ENCODE results near the gene RAP1A.
A peak's percentile ranks its signal among the peaks of the same experiment; 100 is the strongest.
"Not testable (repeated sequence)": the region's sequence is repeated elsewhere in the genome, so short reads cannot be mapped to it uniquely, and the experiment has no call there.

The RAP1A gene

GRCh38 chr1:111605576-111605975 lies 14.0 kb upstream of the RAP1A start:
- no peak overlapping the region for H3K4me2 ChIP-seq (ENCODE audit: low read length)
- H3K4me1 ChIP-seq (ENCODE audit: control insufficient read depth, low read length) = peaks cover 61% of the 10 kb centered on the region
- H3F3A ChIP-seq (ENCODE audit: control insufficient read depth, insufficient read depth) = no peaks in the 10 kb centered on the region; the same call in 1 of the 2 replicates
- H3K9me3 ChIP-seq (ENCODE audit: control insufficient read depth, insufficient read depth, low read length) = no peaks in the 10 kb centered on the region
- H3K79me2 ChIP-seq (ENCODE audit: control insufficient read depth, low read length) = no peaks in the 10 kb centered on the region
- TF ChIP-seq CTCF (IDR thresholded peaks at IDR 0.05; ENCODE audit: low read depth, low read length, poor library complexity, severe bottlenecking) = no peak
- TF ChIP-seq EZH2phosphoT487 (IDR thresholded peaks at IDR 0.05; ENCODE audit: borderline replicate concordance, low read length) = no peak
- no peak overlapping the region for H3K4me3 ChIP-seq (ENCODE audit: low read length)
- no peaks in the 10 kb centered on the region for H4K20me1 ChIP-seq (ENCODE audit: control insufficient read depth, insufficient read depth, low read depth, low read length)
- H3K27me3 ChIP-seq (ENCODE audit: control insufficient read depth, low read length) = no peaks in the 10 kb centered on the region
- H3K27ac ChIP-seq (ENCODE audit: low read depth, low read length) = no peak overlapping the region
- H3K36me3 ChIP-seq (ENCODE audit: control insufficient read depth, low read length) = no peaks in the 10 kb centered on the region
- H3K9me2 ChIP-seq (replicated peaks; ENCODE audit: control insufficient read depth, low read length) = no peaks in the 10 kb centered on the region

GRCh38 chr1:111606457-111607215 lies 13.0 kb upstream of the RAP1A start:
- not testable (repeated sequence) for H4K20me1 ChIP-seq (ENCODE audit: control insufficient read depth, insufficient read depth, low read depth, low read length); H3F3A ChIP-seq (ENCODE audit: control insufficient read depth, insufficient read depth); H3K4me3 ChIP-seq (ENCODE audit: low read length); H3K9me3 ChIP-seq (ENCODE audit: control insufficient read depth, insufficient read depth, low read length); H3K27me3 ChIP-seq (ENCODE audit: control insufficient read depth, low read length); H3K27ac ChIP-seq (ENCODE audit: low read depth, low read length); H3K79me2 ChIP-seq (ENCODE audit: control insufficient read depth, low read length); H3K36me3 ChIP-seq (ENCODE audit: control insufficient read depth, low read length); H3K9me2 ChIP-seq (replicated peaks; ENCODE audit: control insufficient read depth, low read length)
- peaks cover 50% of the 10 kb centered on the region for H3K4me1 ChIP-seq (ENCODE audit: control insufficient read depth, low read length)
- peak overlapping the region; percentile 9; the same call in 1 of the 2 replicates for H3K4me2 ChIP-seq (ENCODE audit: low read length)

- H3K4me3 ChIP-seq (ENCODE audit: low read length); H3K9me3 ChIP-seq (ENCODE audit: control insufficient read depth, insufficient read depth, low read length); H3F3A ChIP-seq (ENCODE audit: control insufficient read depth, insufficient read depth); H3K27me3 ChIP-seq (ENCODE audit: control insufficient read depth, low read length); H3K36me3 ChIP-seq (ENCODE audit: control insufficient read depth, low read length); H3K27ac ChIP-seq (ENCODE audit: low read depth, low read length); H3K79me2 ChIP-seq (ENCODE audit: control insufficient read depth, low read length); H3K4me2 ChIP-seq (ENCODE audit: low read length); H3K9me2 ChIP-seq (replicated peaks; ENCODE audit: control insufficient read depth, low read length); H4K20me1 ChIP-seq (ENCODE audit: control insufficient read depth, insufficient read depth, low read depth, low read length): not testable (repeated sequence)
- peaks cover 32% of the 10 kb centered on the region for H3K4me1 ChIP-seq (ENCODE audit: control insufficient read depth, low read length)
Observed at GRCh38 chr1:111608528-111608927, 11.1 kb upstream of the RAP1A start.

GRCh38 chr1:111611986-111612385 lies 7.6 kb upstream of the RAP1A start:
- H3K4me1 ChIP-seq (ENCODE audit: control insufficient read depth, low read length) = peaks cover 23% of the 10 kb centered on the region
- no peak overlapping the region for H3K4me2 ChIP-seq (ENCODE audit: low read length)
- H3K27ac ChIP-seq (ENCODE audit: low read depth, low read length) = no peak overlapping the region
- no peaks in the 10 kb centered on the region for H3K9me3 ChIP-seq (ENCODE audit: control insufficient read depth, insufficient read depth, low read length)
- H3F3A ChIP-seq (ENCODE audit: control insufficient read depth, insufficient read depth) = 0 out of 2 replicates have a peak, but pooled peaks cover 3% of the 10 kb centered on the region
- no peaks in the 10 kb centered on the region for H3K79me2 ChIP-seq (ENCODE audit: control insufficient read depth, low read length)
- no peak overlapping the region for H3K4me3 ChIP-seq (ENCODE audit: low read length)
- H3K9me2 ChIP-seq (replicated peaks; ENCODE audit: control insufficient read depth, low read length) = no peaks in the 10 kb centered on the region
- H3K36me3 ChIP-seq (ENCODE audit: control insufficient read depth, low read length) = no peaks in the 10 kb centered on the region
- TF ChIP-seq CTCF (IDR thresholded peaks at IDR 0.05; ENCODE audit: low read depth, low read length, poor library complexity, severe bottlenecking) = no peak
- TF ChIP-seq EZH2phosphoT487 (IDR thresholded peaks at IDR 0.05; ENCODE audit: borderline replicate concordance, low read length) = no peak
- no peaks in the 10 kb centered on the region for H3K27me3 ChIP-seq (ENCODE audit: control insufficient read depth, low read length)
- no peaks in the 10 kb centered on the region for H4K20me1 ChIP-seq (ENCODE audit: control insufficient read depth, insufficient read depth, low read depth, low read length)

Measured in DOHH2 (cell line).